HepG2 (cell line): ENCODE measurements around the gene SIGLEC10. TPM values are rescaled to one million over a fixed set of nuclear protein-coding genes. Genes with fewer than 3 reads are reported as not detected.

Experiments used
- ATF7 ChIP-seq, 2 experiments: fragments of 450-650 bp in 1 of 2; sonication (generic) in 1 of 2; formaldehyde crosslinking in 1 of 2; IDR thresholded peaks; 2 replicates each; pipeline versions ENCODE4 v1.4.0 to v1.6.1; 2016 to 2020; ENCODE audit warnings: antibody characterized with exemption in 1 of 2, mild to moderate bottlenecking in 1 of 2, missing genetic modification reagents in 1 of 2
- CHCHD3 ChIP-seq: sonication (generic); formaldehyde crosslinking; IDR thresholded peaks from 2 replicates; pipeline ENCODE4 v1.8.0; 2022; ENCODE audit warnings: mild to moderate bottlenecking, missing genetic modification reagents, moderate library complexity
- HNRNPH1 ChIP-seq: fragments of 200-400 bp; formaldehyde crosslinking; optimal IDR thresholded peaks from 2 replicates; pipeline ENCODE3; 2017; ENCODE audit warnings: mild to moderate bottlenecking, low read depth, low read length
- KAT2B ChIP-seq: fragments of 150-350 bp; IDR thresholded peaks from 2 replicates; pipeline ENCODE4 v1.6.1; 2014; ENCODE audit warnings: low read depth, low read length, borderline replicate concordance
- KDM6A ChIP-seq: IDR thresholded peaks from 2 replicates; pipeline ENCODE4 v1.6.1; 2016; ENCODE audit warnings: low read depth
- KLF13 ChIP-seq: sonication (generic); formaldehyde crosslinking; IDR thresholded peaks from 2 replicates; pipeline ENCODE4 v1.4.0; 2020; ENCODE audit warnings: mild to moderate bottlenecking, missing genetic modification reagents
- MYNN ChIP-seq: sonication (generic); formaldehyde crosslinking; IDR thresholded peaks from 2 replicates; pipeline ENCODE4 v1.4.0; 2020; ENCODE audit warnings: mild to moderate bottlenecking, low read depth, missing genetic modification reagents
- POLR2G ChIP-seq: fragments of 200-400 bp; formaldehyde crosslinking; IDR thresholded peaks from 2 replicates; pipeline ENCODE4 v1.6.1; 2018; ENCODE audit warnings: mild to moderate bottlenecking, low read depth, low read length, moderate library complexity
- PRMT3 ChIP-seq: sonication (generic); formaldehyde crosslinking; IDR thresholded peaks from 2 replicates; pipeline ENCODE4 v1.8.1; 2022; ENCODE audit warnings: low read depth, mild to moderate bottlenecking, moderate library complexity, missing genetic modification reagents, borderline replicate concordance
- SAFB2 ChIP-seq: sonication (generic); formaldehyde crosslinking; IDR thresholded peaks from 2 replicates; pipeline ENCODE4 v1.5.1; 2020; ENCODE audit warnings: missing genetic modification reagents, low read depth, mild to moderate bottlenecking, borderline replicate concordance
- SRY ChIP-seq: sonication (generic); formaldehyde crosslinking; IDR thresholded peaks from 2 replicates; pipeline ENCODE4 v1.8.0; 2022; ENCODE audit warnings: mild to moderate bottlenecking, missing genetic modification reagents
- TBP ChIP-seq: sonication (generic); formaldehyde crosslinking; IDR thresholded peaks from 2 replicates; pipeline ENCODE4 v1.5.0; 2020; ENCODE audit warnings: missing genetic modification reagents
- TCF7 ChIP-seq: sonication (generic); IDR thresholded peaks from 2 replicates; pipeline ENCODE4 v1.6.1; 2016; ENCODE audit warnings: antibody characterized with exemption, low read depth
- TOPORS ChIP-seq: sonication (generic); formaldehyde crosslinking; IDR thresholded peaks from 2 replicates; pipeline ENCODE4 v1.8.0; 2023; ENCODE audit warnings: mild to moderate bottlenecking, missing genetic modification reagents
- ZBTB7B ChIP-seq: sonication (generic); formaldehyde crosslinking; IDR thresholded peaks from 2 replicates; pipeline ENCODE4 v1.4.0; 2020; ENCODE audit warnings: missing genetic modification reagents
- ZFX ChIP-seq: sonication (generic); formaldehyde crosslinking; IDR thresholded peaks from 2 replicates; pipeline ENCODE4 v1.4.0; 2020; ENCODE audit warnings: mild to moderate bottlenecking, low read depth, missing genetic modification reagents, moderate library complexity
- ZFYVE20 ChIP-seq: sonication (generic); formaldehyde crosslinking; IDR thresholded peaks from 2 replicates; pipeline ENCODE4 v1.8.0; 2023; ENCODE audit warnings: low read depth, mild to moderate bottlenecking, moderate library complexity, missing genetic modification reagents, borderline replicate concordance
- ZNF20 ChIP-seq: sonication (generic); formaldehyde crosslinking; IDR thresholded peaks from 2 replicates; pipeline ENCODE4 v1.4.0; 2020; ENCODE audit warnings: mild to moderate bottlenecking, moderate library complexity, missing genetic modification reagents
- ZNF337 ChIP-seq: sonication (generic); formaldehyde crosslinking; IDR thresholded peaks from 2 replicates; pipeline ENCODE4 v1.5.1; 2020; ENCODE audit warnings: missing genetic modification reagents, low read depth, mild to moderate bottlenecking, borderline replicate concordance
- ZNF550 ChIP-seq: sonication (generic); formaldehyde crosslinking; IDR thresholded peaks from 2 replicates; pipeline ENCODE4 v1.4.0; 2020; ENCODE audit warnings: mild to moderate bottlenecking, missing genetic modification reagents, borderline replicate concordance
- ZNF773 ChIP-seq: sonication (generic); formaldehyde crosslinking; IDR thresholded peaks from 2 replicates; pipeline ENCODE4 v1.4.0; 2020; ENCODE audit warnings: missing genetic modification reagents, borderline replicate concordance
- polyA plus RNA-seq, 8 experiments: library from polyadenylated mRNA; depleted of rRNA in 3 of 8; stranded (reverse) in 7 of 8; unstranded in 1 of 8; fragments of >200 nt; fragmentation: Illumina TruSeq in 4 of 8; extraction: Trizol in 4 of 8; gene quantifications; 2 replicates each; pipeline versions ENCODE4 v1.2.1 to v1.2.3, GENCODE V29; 2011 to 2016; ENCODE audit warnings: low read depth in 4 of 8, missing spikeins in 1 of 8, mixed read lengths in 1 of 8; ENCODE audit not compliant: insufficient read depth in 1 of 8
- total RNA-seq, 5 experiments: library from RNA; depleted of rRNA; stranded (reverse); fragments of >200 nt; fragmentation: Illumina TruSeq; extraction: Trizol; gene quantifications; 2 replicates each; pipeline ENCODE4 v1.2.3, GENCODE V29; 2016; ENCODE audit warnings: low read depth in 1 of 5
- TF ChIP-seq, protein P1 (sequence below): IDR thresholded peaks from 2 replicates; pipeline ENCODE4 v1.6.1; 2018; ENCODE audit warnings: missing genetic modification reagents
- TF ChIP-seq, protein P2 (sequence below): sonication (generic); formaldehyde crosslinking; IDR thresholded peaks from 2 replicates; pipeline ENCODE4 v1.5.1; 2020; ENCODE audit warnings: missing genetic modification reagents, mild to moderate bottlenecking, borderline replicate concordance
- TF ChIP-seq, protein P3 (sequence below): sonication (generic); formaldehyde crosslinking; IDR thresholded peaks from 2 replicates; pipeline ENCODE4 v1.5.0; 2020; ENCODE audit warnings: mild to moderate bottlenecking, missing genetic modification reagents

The SIGLEC10 gene
- total and polyA plus RNA-seq, 2 of the 13 experiments (the other 11 are each of a cell fraction or from before 2014, with no cell fraction given), result not detected

DNA sequence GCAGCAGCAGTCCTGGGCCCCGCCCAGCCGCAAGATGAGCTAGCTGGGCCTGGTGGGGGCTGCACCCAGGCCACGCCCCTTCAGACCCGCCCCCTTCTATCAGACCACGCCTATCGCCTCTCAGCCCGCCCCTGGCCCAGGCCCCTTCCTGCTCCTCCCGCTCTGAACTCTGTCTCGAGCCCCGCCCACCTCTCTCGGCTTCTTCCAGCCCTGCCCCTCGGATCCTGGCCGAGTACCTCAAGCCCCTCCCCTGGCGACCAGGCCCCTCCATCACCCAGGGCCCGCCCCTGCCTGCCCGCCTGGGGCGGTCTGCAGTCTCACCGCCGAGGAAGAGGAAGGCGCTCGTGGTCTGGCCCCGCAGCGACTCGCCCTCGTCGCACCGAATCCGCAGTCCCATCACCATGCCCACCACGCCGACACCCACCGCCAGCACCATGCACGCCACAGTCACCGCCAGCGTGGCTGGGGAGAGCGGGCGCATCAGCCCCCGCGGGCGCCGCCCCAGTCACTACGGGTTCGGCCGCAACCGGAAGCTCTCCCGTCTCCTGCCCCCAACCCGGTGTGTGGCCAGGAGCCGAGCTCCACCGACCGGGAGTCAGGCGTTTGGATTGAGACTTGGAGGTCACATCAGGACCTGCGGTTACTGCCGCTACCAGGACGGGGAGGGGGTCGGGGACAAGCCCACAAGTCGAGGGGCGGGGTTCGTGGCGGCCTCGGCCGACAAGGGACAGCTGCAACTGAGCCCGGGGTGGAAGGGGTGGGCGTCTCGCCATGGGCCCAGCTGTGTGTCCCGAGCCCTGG lies 49.7 kb downstream of the SIGLEC10 start (continued):
- TF ChIP-seq, protein P1, sequence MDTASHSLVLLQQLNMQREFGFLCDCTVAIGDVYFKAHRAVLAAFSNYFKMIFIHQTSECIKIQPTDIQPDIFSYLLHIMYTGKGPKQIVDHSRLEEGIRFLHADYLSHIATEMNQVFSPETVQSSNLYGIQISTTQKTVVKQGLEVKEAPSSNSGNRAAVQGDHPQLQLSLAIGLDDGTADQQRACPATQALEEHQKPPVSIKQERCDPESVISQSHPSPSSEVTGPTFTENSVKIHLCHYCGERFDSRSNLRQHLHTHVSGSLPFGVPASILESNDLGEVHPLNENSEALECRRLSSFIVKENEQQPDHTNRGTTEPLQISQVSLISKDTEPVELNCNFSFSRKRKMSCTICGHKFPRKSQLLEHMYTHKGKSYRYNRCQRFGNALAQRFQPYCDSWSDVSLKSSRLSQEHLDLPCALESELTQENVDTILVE, result no peak; the same call in 1 of the 2 replicates
- TF ChIP-seq KDM6A (no peak; the same call in 1 of the 2 replicates), CHCHD3 (CRISPR knock-in tag) (0 out of 2 replicates have a peak, but pooled peaks have one; percentile 47), ZNF337 (no peak), MYNN (CRISPR knock-in tag) (no peak), SRY (CRISPR knock-in tag) (peak; percentile 64; the same call in 1 of the 2 replicates), ZFX (CRISPR knock-in tag) (peak; percentile 87), ZFYVE20 (CRISPR knock-in tag) (no peak), TBP (CRISPR knock-in tag) (no peak), TCF7 (no peak), KLF13 (CRISPR knock-in tag) (no peak), TOPORS (CRISPR knock-in tag) (peak; percentile 79; the same call in 1 of the 2 replicates), KAT2B (no peak), ZNF773 (no peak), ZBTB7B (CRISPR knock-in tag) (peak; percentile 78), PRMT3 (CRISPR knock-in tag) (no peak), ZNF20 (peak; percentile 33; the same call in 1 of the 2 replicates), POLR2G (peak; percentile 83), SAFB2 (CRISPR knock-in tag) (peak; percentile 91), HNRNPH1 (no peak), ATF7 (IDR thresholded peaks at IDR 0.05) (no peak), ATF7 (CRISPR knock-in tag; IDR thresholded peaks at IDR 0.05) (no peak), ZNF550 (no peak)
- TF ChIP-seq, protein P2, sequence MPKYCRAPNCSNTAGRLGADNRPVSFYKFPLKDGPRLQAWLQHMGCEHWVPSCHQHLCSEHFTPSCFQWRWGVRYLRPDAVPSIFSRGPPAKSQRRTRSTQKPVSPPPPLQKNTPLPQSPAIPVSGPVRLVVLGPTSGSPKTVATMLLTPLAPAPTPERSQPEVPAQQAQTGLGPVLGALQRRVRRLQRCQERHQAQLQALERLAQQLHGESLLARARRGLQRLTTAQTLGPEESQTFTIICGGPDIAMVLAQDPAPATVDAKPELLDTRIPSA, result no peak
- TF ChIP-seq, protein P3, sequence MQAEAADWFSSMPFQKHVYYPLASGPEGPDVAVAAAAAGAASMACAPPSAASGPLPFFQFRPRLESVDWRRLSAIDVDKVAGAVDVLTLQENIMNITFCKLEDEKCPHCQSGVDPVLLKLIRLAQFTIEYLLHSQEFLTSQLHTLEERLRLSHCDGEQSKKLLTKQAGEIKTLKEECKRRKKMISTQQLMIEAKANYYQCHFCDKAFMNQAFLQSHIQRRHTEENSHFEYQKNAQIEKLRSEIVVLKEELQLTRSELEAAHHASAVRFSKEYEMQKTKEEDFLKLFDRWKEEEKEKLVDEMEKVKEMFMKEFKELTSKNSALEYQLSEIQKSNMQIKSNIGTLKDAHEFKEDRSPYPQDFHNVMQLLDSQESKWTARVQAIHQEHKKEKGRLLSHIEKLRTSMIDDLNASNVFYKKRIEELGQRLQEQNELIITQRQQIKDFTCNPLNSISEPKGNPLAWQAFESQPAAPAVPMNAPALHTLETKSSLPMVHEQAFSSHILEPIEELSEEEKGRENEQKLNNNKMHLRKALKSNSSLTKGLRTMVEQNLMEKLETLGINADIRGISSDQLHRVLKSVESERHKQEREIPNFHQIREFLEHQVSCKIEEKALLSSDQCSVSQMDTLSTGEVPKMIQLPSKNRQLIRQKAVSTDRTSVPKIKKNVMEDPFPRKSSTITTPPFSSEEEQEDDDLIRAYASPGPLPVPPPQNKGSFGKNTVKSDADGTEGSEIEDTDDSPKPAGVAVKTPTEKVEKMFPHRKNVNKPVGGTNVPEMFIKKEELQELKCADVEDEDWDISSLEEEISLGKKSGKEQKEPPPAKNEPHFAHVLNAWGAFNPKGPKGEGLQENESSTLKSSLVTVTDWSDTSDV, result no peak
